Measurements from ENCODE around the gene FOXF1.

Gene FOXF1

GRCh38 chr16:86534779-86535615 lies 24.7 kb downstream of the FOXF1 start:
- no peaks in the 10 kb centered on the region for H3K27me3 ChIP-seq
- no peak for TF ChIP-seq CTCF (IDR thresholded peaks at IDR 0.05; ENCODE audit: low read depth, low read length)
- DNase-seq, result no peak
- no peaks in the 10 kb centered on the region for H3K4me1 ChIP-seq
- no peak overlapping the region for H3K4me3 ChIP-seq (ENCODE audit: low read depth, low read length)
- peaks cover 7% of the 10 kb centered on the region for H3K36me3 ChIP-seq
- no peaks in the 10 kb centered on the region for H3K9me3 ChIP-seq

- H3K4me1 ChIP-seq, result no peaks in the 10 kb centered on the region
- no peak for DNase-seq
- no peak overlapping the region for H3K4me3 ChIP-seq (ENCODE audit: low read depth, low read length)
- no peaks in the 10 kb centered on the region for H3K9me3 ChIP-seq
- no peak for TF ChIP-seq CTCF (IDR thresholded peaks at IDR 0.05; ENCODE audit: low read depth, low read length)
- peaks cover 18% of the 10 kb centered on the region for H3K36me3 ChIP-seq
- H3K27me3 ChIP-seq, result no peaks in the 10 kb centered on the region
These were observed 26.3 kb downstream of the FOXF1 start for GRCh38 chr16:86536621-86537020.

- TF ChIP-seq CTCF (IDR thresholded peaks at IDR 0.05; ENCODE audit: low read depth, low read length), result no peak
- H3K36me3 ChIP-seq, result peaks cover 21% of the 10 kb centered on the region
These were observed 27.2 kb downstream of the FOXF1 start for GRCh38 chr16:86537486-86537885.

GRCh38 chr16:86538196-86538780 lies 28.0 kb downstream of the FOXF1 start:
- Histone ChIP-seq H3K9me3 (no peaks in the 10 kb centered on the region), H3K4me3 (ENCODE audit: low read depth, low read length) (no peak overlapping the region), H3K36me3 (peaks cover 23% of the 10 kb centered on the region), H3K4me1 (no peaks in the 10 kb centered on the region), H3K27me3 (no peaks in the 10 kb centered on the region)
- no peak for TF ChIP-seq CTCF (IDR thresholded peaks at IDR 0.05; ENCODE audit: low read depth, low read length)
- no peak for DNase-seq

More at GRCh38 chr16:86537486-86537885, 27.2 kb downstream of the FOXF1 start:
- H3K27me3 ChIP-seq, result no peaks in the 10 kb centered on the region
- H3K4me1 ChIP-seq, result no peaks in the 10 kb centered on the region
- H3K4me3 ChIP-seq (ENCODE audit: low read depth, low read length), result no peak overlapping the region
- H3K9me3 ChIP-seq, result no peaks in the 10 kb centered on the region
- no peak for DNase-seq

- Histone ChIP-seq H3K9me3 (no peaks in the 10 kb centered on the region), H3K27me3 (no peaks in the 10 kb centered on the region), H3K4me1 (no peaks in the 10 kb centered on the region), H3K36me3 (peaks cover 27% of the 10 kb centered on the region), H3K4me3 (ENCODE audit: low read depth, low read length) (no peak overlapping the region)
- no peak for TF ChIP-seq CTCF (IDR thresholded peaks at IDR 0.05; ENCODE audit: low read depth, low read length)
- DNase-seq, result no peak
These were observed 30.6 kb downstream of the FOXF1 start for GRCh38 chr16:86540894-86541293.

GRCh38 chr16:86541560-86541959 lies 31.2 kb downstream of the FOXF1 start:
- H3K4me3 ChIP-seq (ENCODE audit: low read depth, low read length), result no peak overlapping the region
- peaks cover 27% of the 10 kb centered on the region for H3K36me3 ChIP-seq
- DNase-seq, result no peak
- TF ChIP-seq CTCF (IDR thresholded peaks at IDR 0.05; ENCODE audit: low read depth, low read length), result no peak
- H3K4me1 ChIP-seq, result no peaks in the 10 kb centered on the region
- no peaks in the 10 kb centered on the region for H3K27me3 ChIP-seq
- no peaks in the 10 kb centered on the region for H3K9me3 ChIP-seq
